HG02623 (cell line): ENCODE measurements around the gene KRT79.
"Not testable (repeated sequence)": the region's sequence is repeated elsewhere in the genome, so short reads cannot be mapped to it uniquely, and the experiment has no call there.

ENCODE experiments used
- ATAC-seq: cut with Tn5 transposase; IDR thresholded peaks from one replicate; pipeline ENCODE4 v1.9.1; 2021; ENCODE audit warnings: moderate library complexity; ENCODE audit not compliant: unreplicated experiment

Gene KRT79

GRCh38 chr12:52861511-52861910, 27.4 kb upstream of the KRT79 start:
- ATAC-seq = no peak

DNA sequence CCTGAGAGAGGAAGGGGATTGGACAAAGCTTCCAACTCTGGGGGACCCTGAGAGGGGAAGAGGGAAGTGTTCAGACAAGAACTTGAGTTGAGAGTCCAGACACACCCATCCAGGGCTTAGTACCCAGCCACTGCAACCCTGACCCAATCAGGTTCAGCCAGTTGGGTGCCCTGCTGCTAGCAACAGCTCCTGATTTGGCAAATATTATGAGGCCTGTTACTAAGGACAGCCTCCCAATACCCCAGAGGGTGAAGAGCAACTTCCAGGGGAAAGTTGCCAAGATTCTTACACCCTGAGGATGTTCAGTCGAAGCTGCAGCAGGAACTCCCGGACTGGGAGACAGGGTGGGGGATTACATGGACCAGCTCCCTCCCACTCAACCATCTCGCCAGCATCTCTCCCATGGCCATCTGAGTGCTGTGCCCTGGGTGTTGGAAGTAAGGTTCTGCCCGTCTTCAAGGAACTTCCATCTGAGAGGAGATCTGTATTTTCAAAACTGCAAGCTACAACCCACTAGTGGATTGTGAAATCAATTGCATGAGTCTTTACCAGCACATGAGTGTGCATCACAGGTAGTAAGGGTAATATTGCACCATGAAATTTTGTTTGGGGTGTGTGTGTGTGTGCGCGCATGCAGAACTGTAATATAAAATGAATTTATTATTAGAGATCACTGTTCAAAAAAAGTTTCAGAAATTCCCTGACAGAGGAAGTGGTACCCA, 26.2 kb upstream of the KRT79 start:
- ATAC-seq = no peak

DNA sequence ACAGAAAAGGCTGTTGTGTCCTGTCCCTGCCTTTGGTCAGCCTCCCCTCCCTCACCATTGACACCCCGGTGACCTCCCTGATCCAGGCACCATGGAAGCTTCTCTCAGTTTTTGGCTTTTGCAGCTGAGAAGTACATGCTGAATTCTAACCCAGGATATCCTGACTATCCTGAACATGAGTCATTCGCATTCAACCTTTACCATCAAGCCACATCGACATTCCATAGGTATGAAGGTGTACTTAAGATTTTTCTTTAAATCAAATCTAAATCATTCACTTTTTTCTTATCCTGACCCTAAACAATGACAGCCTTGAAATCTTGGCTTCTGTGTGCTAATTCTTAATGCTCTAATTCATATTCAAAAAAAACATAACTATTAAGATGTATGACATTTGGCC, 23.4 kb upstream of the KRT79 start:
- no peak for ATAC-seq

GRCh38 chr12:52856787-52857186, 22.7 kb upstream of the KRT79 start:
- ATAC-seq = no peak

GRCh38 chr12:52856077-52856476, 22.0 kb upstream of the KRT79 start:
- not testable (repeated sequence) for ATAC-seq

GRCh38 chr12:52851787-52852186, 17.7 kb upstream of the KRT79 start:
- no peak for ATAC-seq

DNA sequence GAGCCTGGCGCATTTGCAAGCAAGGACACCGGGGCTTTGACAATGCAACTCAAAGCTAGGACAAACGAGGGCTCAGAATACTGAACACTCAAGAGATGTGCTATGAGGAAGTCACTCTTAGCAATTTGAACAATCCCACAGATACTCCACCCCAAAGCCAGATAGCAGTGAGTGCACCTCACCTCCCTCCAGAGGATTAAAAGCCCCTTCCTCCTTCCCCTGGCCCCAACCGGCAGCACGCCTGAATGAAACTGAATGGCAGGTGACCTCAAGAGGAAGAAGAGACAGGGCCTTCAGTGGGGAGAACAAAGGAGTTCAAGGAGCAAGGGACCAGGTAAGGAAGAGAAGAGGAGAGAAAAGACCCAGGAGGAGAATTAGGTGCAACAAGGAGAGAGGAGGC, 16.6 kb upstream of the KRT79 start:
- no peak for ATAC-seq

DNA sequence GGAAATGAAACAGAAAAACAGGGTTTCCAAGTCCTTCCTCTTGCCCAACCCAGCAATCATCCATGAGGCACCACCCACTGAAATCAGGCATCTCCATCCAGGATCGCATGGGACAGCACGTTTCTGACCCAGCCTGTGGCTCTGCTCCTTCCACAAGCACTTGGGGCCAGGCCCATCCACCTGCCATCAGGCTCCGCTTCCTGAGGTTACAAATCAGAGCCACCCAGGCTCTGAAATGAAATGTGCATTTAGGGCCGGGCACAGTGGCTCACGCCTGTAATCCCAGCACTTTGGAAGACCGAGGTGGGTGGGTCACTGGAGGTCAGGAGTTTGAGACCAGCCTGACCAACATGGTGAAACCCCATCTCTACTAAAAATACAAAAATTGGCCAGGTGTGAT, 15.4 kb upstream of the KRT79 start:
- no peak for ATAC-seq

GRCh38 chr12:52848661-52849255, 14.6 kb upstream of the KRT79 start, which contains the start of gene KRT78:
Gene KRT78, minus strand, starts transcription at chr12:52848994. Its CDS starts 64 bp downstream, at chr12:52848930.
- ATAC-seq = no peak

DNA sequence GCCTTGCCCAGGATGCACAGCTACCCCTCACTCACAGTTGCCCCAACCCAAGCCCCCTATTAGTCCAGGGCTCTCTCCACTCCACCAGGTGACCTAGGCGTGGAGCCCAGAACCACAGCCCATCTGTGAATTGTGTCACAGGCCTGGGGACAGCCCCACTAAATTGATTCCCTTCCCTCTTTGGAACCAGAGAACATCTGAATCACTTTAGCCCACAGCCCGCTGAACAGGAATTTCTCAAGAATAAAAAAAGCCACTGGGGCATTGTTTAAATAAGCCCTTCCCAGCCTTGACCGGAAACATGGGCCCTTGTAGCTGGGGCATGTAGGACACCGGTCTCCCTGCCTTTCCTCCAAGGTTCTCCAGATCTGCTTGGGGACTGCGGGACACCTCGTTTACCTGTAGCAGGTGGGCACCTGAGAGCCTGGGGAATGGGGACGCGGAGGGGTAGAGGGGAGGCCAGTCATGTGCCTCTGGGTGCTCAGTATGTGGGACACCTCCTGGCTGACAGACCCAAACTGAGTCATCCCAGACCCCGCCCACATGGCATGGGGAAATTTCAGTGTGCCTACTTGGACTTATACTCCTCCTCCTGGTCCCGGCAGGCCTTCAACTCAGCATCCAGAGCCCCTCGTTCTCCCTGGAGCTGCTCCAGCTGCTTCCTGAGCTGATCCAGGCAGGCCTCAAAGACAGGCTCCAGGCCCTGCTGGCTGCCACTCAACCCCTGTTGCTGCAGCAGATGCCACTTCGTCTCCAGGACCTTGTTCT, 13.4 kb upstream of the KRT79 start:
- ATAC-seq = no peak

DNA sequence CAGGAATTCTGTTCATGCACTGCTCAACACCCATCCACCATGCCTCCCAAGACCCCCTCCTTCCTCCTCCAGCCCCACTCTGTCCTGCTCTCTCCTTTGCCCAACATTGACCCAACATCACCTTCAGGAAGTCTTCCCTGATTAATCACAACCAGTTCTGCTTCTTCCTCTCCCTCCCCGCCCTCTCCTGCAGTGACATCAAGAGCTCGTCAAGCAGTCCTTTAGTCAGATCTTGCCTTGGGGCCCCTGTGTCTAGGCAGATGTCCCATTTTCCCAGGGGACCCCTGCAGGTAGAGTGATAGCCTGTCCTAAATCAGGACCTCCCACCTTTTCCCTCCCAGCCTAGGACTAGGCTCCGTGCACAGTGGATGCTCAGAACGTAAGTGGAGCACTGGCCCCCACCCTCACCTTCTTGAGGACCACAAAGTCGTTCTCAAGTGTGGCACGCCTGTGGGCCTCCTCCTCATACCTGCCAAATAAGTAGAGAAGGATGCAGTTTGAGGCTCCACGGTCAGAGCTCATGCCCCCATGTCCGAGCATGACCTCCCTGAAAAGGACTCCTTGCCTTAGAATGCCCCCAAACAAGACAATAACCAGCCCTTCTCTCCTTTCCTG, 12.4 kb upstream of the KRT79 start:
- ATAC-seq = no peak

GRCh38 chr12:52845946-52846345, 11.8 kb upstream of the KRT79 start:
- no peak for ATAC-seq

DNA sequence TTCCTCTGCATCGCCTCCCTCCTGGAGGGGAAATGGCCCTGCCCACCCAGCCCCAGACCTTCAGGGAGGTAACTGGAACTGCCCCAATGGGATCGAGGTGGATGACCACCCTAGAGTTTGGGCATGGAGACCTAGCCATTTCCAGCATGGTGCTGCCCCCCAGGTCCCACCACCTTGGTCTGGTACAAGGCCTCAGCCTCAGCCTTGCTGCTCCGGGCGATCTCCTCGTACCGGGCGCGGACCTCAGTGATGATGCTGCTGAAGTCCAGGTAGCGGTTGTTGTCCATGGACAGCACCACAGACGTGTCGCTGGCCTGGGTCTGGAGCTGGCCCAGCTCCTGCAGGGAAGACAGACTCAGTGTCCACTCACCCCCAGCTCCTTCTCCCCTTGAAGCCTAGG, 10.3 kb upstream of the KRT79 start:
- ATAC-seq = no peak

DNA sequence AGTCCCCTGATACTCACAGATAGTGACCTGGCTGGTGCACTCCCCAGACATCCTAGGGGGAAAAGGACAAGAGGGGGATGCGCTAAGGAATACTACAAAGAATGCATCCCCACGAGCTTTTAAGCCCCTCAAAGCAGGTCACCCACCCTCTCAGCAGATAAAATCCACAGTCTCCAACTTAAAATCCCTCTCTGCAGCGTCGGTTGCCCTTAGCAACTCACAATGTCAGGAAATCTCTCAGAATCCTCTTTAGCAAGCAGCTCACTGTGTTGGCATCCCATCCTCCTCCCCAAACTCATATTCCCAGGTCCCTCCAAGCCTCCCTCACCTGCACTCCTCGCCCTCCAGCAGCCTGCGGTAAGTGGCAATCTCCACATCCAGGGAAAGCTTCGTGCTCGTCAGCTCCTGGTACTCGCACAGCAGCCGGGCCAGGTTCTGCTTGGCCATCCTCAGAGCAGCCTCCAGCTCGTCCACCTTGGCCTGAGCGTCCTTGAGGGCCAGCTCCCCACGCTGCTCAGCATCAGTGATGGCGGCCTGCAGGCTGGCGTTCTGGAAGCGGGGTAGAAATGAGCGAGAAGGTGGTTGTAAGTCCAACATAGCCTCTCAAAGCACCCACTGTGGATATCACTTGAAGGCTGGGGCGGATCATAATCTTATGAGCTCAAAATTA, 5.5 kb upstream of the KRT79 start:
- ATAC-seq = no peak

GRCh38 chr12:52838609-52839435, 4.7 kb upstream of the KRT79 start:
- ATAC-seq = no peak

GRCh38 chr12:52837781-52838608, 3.9 kb upstream of the KRT79 start:
- no peak for ATAC-seq

DNA sequence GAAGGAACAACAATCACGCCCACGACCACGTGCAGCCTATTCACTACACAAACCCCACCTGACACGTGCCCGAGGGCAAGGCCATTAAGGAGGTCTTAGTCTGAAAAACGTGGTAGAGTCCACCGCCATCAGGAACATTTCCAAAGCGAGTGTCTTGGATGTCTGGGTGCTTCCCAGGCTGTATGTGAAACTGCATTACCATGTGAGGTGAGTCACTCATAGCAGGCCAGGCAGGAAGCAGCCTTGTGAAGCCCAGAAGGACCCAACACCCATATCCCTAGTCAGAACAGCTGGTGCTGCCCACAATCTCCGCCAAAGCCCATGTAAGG, 3.3 kb upstream of the KRT79 start:
- ATAC-seq = no peak

DNA sequence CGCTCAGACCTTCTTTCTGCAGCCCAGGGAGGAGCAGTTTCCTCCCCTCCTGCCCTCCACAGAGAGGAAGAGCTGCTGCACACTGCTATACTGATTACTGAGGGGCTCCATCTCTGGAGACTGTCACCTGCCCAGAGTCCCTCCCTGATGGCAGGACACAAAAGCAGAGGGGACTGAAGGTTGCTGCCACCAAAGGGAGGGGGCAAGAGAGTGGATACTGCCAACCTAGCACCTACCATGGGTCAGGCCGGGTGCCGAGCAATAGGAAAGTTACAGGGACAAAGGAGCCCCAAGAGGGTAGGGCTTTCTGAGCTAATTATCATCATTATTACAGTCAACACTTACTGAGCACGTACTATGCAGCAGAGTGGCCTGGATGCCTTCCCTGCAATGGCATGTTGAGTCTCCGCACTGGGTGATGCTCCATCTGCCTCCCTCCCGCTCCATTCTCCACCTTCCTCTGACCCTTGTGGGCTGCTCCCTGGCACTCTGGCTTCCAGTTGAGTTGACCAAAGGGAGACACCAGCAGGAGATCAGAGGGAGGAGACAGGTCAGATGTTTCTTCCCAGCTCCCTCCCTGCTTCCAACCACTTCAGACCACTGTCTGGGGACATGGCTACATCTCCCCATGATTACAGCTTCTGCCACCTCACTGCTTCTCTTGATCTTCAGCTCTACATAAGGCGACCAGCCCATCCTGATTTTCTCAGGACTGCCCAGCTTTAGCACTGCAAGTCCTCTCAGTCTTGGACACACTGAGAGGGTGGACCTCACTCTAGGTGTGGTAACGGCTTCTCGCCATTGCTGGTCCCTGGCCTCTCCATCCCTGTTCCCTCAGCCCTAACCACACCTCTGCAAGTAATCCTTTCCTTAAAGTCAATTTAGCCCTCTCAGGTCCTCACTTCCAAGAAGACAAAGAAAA, 2.6 kb upstream of the KRT79 start:
- ATAC-seq = no peak
